Kidney capillary endothelial cell (primary cell): Measurements from ENCODE around the gene CAPNS2.
"Not testable (repeated sequence)": the region's sequence is repeated elsewhere in the genome, so short reads cannot be mapped to it uniquely, and the experiment has no call there.

Source experiments
- DNase-seq: peaks from one replicate; pipeline ENCODE4 v3.0.0-alpha.2; 2018; ENCODE audit warnings: low spot score

CAPNS2 gene

DNA sequence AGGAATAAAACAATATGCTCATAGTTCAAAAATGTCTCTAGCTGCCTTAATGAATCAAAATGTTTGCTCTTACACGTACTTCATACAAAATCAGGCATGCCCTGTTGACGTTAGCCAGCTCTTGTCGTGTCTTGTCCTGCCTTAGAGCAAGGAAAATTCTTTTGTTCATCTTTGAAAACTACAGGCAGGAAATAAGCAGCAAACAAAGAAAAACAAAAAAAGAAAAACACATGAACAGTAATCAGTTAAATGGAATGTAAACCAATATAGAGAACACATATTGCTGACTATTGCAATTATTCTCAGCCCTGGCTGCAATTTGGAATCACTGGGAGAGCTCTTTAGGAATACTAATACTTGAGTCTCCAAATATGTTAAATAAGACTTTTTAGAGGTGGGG lies 1.7 kb downstream of the CAPNS2 start:
- no peak for DNase-seq

DNA sequence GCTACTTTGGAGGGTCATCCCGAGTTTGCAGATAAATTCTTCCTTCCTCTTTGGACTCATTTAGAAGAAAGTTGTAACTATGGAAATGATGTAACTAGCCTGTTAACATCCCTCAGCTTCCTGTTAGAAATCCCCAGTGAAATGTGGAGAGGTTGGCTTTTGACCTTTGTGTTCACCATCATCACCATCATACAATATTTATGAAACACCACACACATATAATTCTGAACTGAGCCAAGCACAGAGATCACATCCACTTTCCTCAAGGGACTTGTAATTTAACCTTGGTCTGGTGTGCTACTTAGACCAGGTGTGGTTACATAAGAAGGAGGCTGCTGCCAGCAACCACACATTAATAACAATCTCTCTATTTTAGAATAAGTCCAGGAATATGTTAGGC lies 2.5 kb downstream of the CAPNS2 start:
- DNase-seq, result peak; percentile 25

DNA sequence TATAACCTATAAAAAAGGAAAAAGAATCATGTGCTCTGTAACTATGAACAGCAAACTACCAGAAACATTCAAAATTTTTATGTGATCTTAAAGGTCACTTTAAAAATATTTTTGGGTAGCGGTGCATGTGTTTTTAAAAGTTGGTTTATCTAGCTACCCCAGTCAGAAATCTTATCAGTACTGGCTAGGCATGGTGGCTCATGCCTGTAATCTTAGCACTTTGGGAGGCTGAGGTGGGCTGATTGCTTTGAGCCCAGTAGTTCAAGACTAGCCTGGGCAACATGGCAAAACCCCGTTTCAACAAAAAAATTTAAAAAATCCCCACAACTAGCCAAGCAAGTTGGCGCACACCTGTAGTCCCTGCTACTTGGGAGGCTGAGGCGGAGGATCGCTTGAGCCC lies 3.7 kb downstream of the CAPNS2 start:
- DNase-seq, result no peak

DNA sequence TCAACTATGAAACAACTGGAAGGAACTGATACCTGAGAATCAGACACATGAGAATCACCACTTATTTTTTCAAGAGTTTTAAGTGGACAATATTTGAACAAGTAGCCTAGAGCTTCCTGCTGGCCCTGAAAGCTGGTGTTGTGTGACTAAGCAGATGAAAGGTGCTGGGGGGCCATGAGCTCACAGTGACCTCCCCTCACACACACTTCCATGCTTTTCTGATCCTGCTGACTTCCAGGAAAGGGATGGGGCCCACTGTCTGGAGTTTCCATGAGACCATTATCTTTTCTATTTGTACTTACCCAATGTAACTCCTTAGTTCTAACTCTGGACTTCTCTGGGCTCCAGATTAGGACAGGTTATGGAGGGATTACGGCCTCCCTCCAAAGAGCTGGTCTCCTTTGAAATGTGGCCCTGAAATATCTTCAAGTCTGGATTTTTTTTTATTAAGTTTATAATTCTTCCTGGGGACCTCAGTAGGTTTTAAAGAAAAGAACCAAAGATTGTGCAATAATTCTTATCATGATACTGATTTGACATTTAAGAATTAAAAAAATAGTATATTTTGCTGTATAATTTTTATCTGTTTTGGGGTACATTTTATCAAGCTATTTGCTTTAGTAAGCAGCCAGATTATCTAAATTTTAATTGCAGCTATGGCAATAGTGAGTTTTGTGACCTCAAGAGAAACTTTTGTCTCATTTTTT lies 4.9 kb downstream of the CAPNS2 start:
- no peak for DNase-seq

DNA sequence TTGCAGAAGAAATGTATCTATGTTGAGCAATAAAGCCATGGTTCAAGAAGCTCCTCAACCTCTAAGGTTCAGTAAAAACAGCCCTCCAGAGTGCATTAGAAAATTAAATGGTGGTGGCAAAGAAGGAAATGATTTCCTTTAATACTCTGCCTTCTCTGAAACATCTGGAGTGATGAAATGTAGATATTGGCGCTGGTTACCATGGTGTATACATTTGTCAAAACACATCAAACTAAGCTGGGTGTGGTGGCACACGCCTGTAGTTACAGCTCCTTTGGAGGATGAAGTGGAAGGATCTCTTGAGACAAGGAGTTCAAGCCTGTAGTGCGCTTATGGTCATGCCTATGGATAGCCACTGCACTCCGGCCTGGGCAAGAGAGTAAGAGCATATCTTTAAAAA lies 6.0 kb downstream of the CAPNS2 start:
- no peak for DNase-seq

DNA sequence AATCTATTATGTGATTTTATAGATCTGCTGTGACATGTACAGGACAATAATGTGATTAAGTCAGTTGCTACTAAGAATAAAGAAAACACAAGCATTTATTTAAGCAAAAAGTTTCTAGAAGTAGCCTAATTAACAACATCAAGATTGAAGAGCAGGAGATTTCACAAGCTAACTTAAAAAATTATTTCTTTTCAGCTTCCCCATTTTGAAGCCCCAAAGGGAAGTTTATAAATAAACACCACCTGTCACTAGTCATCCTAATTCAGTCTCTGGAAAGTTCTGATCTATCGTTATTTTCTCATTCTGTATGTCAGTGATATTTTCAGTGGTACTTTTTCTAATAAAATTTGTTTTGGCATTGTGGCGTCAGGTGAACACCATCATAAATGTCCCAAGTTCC lies 8.3 kb downstream of the CAPNS2 start:
- DNase-seq, result no peak

DNA sequence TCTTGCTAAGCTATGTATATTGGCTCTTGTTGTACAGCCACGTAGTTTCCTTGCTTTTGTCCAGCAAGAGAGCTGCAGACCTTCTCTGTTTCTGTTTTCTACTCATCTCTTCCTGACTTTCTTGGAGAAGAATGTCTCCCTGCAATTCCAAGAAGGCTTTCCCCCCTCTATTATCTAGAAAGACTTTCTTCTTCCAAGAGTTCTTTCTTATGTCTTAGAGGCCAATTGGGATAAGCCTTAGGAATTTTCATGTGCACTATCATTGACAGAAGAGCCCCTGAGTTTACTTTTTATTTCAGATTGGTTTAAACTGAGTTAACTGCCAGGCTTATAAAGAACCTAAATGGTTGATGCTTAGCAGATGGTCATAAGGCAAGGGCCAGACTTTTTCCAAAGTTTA lies 9.0 kb downstream of the CAPNS2 start:
- no peak for DNase-seq

DNA sequence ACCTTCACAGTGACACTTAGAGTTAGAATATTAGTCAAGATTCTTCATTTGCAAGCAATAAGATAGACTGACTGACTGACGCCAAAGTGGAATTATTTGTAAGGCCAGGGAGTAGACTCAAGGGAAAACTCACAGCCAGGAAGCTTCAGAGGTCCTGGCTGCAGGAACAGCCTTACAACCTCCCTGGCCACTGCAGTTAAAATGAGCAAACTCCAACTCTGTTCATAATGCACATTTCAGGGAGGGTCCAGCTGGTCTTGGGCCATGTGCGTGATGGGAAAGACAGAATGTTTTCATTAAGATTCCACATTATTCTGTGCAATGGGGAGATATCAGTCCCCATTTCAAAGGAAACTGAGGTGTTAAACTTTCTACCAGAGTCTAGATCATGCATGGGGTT lies 9.9 kb downstream of the CAPNS2 start:
- no peak for DNase-seq

DNA sequence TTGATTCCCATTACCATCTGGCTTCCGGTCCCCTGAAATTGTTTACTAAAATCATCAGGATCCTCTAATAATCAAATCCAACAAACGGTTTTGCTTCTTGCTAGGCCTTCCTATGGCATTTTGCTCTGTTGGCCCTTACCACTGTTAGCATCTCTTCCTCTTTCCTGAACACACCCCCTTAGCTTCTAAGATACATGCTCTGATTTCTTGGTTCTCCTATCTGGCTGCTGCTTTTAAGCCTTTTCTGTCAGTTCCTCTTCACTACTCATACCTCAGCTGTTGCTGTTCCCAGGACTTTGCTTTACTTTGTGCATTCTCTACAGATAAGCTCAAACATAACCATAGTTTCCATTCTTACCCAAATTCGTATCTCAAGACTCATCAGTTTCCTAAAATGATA lies 11.4 kb downstream of the CAPNS2 start:
- DNase-seq, result no peak

DNA sequence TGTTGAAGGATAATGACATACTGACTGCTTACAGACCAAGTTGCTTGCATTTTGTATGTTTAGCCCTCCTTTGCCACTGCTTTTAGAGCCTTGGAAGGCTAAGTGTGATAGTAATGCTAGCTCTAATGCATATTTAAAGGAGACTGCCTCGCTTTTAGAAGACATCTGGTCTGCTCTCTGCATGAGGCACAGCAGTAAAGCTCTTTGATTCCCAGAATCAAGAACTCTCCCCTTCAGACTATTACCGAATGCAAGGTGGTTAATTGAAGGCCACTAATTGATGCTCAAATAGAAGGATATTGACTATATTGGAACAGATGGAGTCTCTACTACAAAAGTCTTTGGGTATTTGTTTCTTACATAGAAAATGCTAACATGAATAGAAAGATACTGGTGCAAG lies 19.1 kb downstream of the CAPNS2 start:
- no peak for DNase-seq

DNA sequence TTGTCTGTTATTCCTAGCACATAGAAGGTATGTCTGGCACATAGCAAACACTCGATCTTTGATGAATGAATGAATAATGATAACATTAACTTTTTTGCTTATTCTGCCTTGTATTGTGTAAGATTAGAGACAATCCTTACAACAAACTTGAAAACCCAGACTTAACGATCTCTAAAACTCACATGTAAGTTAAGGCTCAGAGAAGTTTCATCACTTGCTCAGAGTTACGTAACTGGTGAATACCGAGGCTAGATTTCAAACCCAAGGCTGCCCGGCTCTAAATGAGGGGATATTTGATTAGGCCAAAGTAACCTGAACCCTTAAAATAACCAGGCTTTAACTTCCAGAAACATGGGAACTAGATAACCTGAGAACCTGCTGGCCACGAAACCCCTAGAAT lies 22.3 kb downstream of the CAPNS2 start:
- DNase-seq, result no peak

DNA sequence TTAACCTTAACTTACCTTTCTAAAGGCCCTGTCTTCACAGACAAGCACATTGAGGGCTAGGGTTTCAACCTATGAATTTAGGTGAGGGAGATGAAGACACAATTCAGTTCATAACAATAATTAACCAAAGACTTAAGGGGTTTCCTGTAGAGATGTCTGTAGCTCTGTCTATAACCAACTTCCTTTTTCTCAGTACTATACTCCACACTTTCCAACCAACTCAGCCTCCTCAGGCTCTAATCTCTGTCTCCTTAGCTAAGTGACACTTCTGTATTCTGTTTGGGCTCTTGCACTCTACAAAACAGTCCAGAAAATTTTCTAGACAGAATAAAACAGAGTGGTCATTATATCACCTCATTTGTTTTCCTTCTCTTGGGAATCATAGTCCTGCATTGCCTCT lies 25.8 kb downstream of the CAPNS2 start:
- no peak for DNase-seq

DNA sequence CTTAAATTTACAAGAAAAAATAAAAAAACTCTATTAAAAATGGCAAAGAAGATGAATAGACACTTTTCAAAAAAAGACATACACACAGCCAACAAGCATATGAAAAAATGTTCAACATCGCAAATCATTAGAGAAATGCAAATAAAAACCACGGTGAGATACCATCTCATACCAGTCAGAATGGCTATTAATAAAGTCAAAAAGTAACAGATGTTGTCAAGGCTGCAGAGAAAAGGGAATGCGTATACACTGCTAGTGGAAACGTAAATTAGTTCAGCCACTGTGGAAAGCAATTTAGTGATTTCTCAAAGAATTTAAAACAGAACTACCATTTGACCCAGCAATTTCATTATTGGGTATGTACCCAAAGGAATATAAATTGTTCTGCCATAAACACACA lies 31.4 kb downstream of the CAPNS2 start:
- no peak for DNase-seq

DNA sequence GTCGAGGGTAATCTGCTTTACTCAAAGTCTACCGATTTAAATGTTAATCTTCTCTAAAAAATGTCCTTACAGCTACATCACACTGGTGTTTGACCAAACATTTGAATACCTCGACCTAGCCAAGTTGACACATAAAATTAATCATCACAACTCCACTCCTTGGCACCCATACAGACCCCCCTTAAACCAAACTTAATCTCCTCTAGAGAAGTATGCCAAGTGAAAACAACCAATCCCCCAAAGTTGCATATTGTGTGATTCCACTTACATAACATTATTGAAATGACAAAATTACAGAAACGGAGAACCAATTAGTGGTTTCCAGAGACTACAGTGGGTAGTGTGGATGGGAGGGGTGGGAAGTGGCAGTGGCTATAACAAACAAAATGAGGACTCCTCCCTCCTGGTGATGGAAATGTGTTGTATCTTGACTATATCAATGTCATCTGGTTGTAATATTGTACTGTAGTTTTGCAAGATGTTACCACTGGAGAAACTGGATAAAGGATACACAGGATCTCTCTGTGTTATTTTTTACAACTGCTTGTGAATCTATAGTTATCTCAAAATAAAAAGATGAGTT lies 39.4 kb downstream of the CAPNS2 start:
- DNase-seq, result no peak

DNA sequence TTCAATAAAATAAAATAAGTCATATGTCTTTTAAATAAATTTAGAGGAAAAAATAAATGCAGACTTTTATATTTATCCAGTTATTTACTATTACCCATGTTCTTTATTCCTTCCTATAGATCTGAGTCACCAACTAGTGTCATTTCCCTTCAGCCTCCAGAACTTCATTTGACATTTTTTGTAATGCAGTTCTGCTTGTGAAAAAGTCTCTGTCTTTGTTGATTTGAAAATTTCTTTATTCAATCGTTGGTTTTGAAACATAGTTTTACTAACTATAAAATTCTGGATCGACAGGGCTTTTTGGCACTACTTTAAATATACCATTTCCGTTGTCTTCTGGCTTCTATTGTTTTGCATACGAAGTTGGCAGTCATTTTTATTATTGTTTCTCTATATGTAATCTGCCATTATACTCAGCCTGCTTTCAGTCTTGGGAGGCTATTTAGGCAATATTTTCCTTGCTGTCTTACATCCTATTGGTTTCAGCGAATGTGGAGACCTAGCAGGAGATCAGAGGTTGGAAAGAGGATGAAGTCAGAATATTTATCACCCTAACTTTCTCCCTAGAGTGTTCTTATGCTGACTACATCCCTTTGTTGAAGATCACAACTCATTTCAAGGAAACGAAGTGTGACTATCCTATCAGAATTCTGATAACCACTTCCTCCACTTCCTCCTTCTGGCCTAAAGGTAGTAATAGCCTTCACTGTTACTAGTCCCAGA lies 47.3 kb downstream of the CAPNS2 start:
- DNase-seq, result peak; percentile 83

DNA sequence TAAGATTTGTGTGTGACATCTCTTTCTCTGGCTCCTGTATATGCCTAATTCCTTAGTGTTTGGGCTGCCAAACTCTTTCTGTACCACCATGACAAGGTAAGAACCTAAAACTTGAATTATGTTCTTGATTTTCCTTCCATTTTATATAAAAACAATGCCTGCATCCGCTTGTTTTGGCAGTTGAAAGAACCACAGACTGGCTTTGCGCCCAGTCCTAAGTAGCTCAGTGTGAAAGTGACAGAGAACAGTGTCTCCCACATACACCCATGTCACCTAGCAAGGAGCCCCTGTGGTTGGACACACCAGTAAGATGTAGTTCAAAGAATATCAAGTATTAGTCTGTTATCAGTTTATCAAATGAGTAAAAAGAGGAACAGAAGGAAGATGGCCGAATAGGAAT lies 48.6 kb downstream of the CAPNS2 start:
- DNase-seq, result no peak

DNA sequence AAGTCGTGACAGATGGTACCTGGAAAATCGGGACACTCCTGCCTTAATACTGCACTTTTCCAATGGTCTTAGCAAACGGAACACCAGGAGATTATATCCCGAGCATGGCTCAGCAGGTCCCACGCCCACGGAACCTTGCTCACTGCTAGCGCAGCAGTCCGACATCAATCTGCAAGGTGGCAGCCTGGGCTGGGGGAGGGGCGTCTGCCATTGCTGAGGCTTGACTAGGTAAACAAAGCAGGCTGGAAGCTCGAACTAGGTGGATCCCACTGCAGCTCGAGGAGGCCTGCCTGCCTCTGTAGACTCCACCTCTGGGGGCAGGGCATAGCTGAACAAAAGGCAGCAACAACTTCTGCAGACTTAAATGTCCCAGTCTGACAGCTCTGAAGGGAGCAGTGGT lies 49.2 kb downstream of the CAPNS2 start:
- DNase-seq, result not testable (repeated sequence)
